ENCODE measurements around the gene SRGAP1. TPM values are rescaled to one million over a fixed set of nuclear protein-coding genes. Genes with fewer than 3 reads are reported as not detected.

Gene SRGAP1
- total and polyA plus RNA-seq, 9 of the 15 experiments (the other 6 are each of a cell fraction or from before 2014, with no cell fraction given): 0.01 to 0.13 (median 0.04) TPM; not detected in 3

DNA sequence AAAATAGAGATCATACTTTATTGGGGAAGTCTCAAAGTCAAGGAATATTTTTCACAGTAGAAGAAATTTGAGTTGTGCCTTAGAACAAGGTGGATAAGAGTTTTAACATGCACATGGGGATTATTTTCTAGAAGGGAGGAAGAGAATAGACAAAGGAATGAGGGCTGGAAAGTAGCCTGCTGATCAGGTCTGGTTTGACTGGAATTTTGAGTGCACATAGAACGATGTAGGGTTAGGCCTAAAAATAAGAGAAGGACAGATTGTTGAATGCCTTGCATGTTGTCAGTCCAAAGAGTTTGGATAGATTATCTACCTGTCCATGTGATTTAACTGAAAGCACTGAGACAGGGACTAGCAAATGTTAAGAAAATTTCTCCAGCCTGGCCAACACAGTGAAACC is 87.2 kb downstream of the SRGAP1 start:
- H3K4me2 ChIP-seq (ENCODE audit: insufficient read depth, low read length): no peak overlapping the region
- no TSS peak for BruUV-seq (replicated peaks)
- POLR2A ChIA-PET: interaction anchor here (0.6 kb wide), 1 partner anchor 22 kb away, joined by 3 read pairs; no protein-coding TSS in a partner anchor
- H4K20me1 ChIP-seq (replicated peaks; ENCODE audit: control insufficient read depth, insufficient read depth, low read length): no peaks in the 10 kb centered on the region
- H3K27ac ChIP-seq (ENCODE audit: extremely low read depth, low read depth, low read length): no peak overlapping the region
- intact Hi-C loops (cut with micrococcal nuclease) (no loop called here), in situ Hi-C loops (cut with MboI) (no loop called here)
- FAIRE-seq (no peak), DNase-seq (ENCODE audit: extremely low read depth in 1 of 4, low spot score in 3 of 4) (no peak), ATAC-seq (no peak)
- WGBS (ENCODE audit: insufficient coverage, low coverage, missing lambda C conversion rate): 0% methylated on average over 1 of the region's 1 CpG
- H3K4me1 ChIP-seq (replicated peaks in 1 of 2; ENCODE audit: control insufficient read depth in 2 of 2, insufficient read depth in 2 of 2, low read length in 2 of 2): no peaks in the 10 kb centered on the region
- H2AFZ ChIP-seq (ENCODE audit: low read depth, low read length): no peak overlapping the region
- no peaks in the 10 kb centered on the region for H3K9me1 ChIP-seq (ENCODE audit: control insufficient read depth, insufficient read depth, low read length)
- no peak overlapping the region for H3K4me3 ChIP-seq
- no peaks in the 10 kb centered on the region for H3K36me3 ChIP-seq (ENCODE audit: control insufficient read depth, insufficient read depth, low read length)
- H3K79me2 ChIP-seq (ENCODE audit: control insufficient read depth, insufficient read depth, low read length): no peaks in the 10 kb centered on the region
- H3K9ac ChIP-seq (ENCODE audit: insufficient read depth in 1 of 2, low read depth in 2 of 2, low read length in 2 of 2): no peak overlapping the region
- no peaks in the 10 kb centered on the region for H3K9me3 ChIP-seq (replicated peaks; ENCODE audit: control insufficient read depth, insufficient read depth, low read depth, low read length)
- no peaks in the 10 kb centered on the region for H3K27me3 ChIP-seq (ENCODE audit: control insufficient read depth in 2 of 2, insufficient read depth in 2 of 2, low read length in 2 of 2)
- CTCF ChIA-PET (ENCODE audit: low intra/inter-chr PET ratio): no interaction called here
- TF ChIP-seq, protein P1, sequence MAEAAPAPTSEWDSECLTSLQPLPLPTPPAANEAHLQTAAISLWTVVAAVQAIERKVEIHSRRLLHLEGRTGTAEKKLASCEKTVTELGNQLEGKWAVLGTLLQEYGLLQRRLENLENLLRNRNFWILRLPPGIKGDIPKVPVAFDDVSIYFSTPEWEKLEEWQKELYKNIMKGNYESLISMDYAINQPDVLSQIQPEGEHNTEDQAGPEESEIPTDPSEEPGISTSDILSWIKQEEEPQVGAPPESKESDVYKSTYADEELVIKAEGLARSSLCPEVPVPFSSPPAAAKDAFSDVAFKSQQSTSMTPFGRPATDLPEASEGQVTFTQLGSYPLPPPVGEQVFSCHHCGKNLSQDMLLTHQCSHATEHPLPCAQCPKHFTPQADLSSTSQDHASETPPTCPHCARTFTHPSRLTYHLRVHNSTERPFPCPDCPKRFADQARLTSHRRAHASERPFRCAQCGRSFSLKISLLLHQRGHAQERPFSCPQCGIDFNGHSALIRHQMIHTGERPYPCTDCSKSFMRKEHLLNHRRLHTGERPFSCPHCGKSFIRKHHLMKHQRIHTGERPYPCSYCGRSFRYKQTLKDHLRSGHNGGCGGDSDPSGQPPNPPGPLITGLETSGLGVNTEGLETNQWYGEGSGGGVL (CRISPR knock-in tag; IDR thresholded peaks at IDR 0.05): no peak
- TF ChIP-seq RAD51 (IDR thresholded peaks at IDR 0.05; ENCODE audit: borderline replicate concordance, low read depth) (no peak), GATAD2B (IDR thresholded peaks at IDR 0.05; ENCODE audit: borderline replicate concordance) (no peak), RAD21 (CRISPR knock-in tag; conservative IDR thresholded peaks at IDR 0.05 in 1 of 2, IDR thresholded peaks at IDR 0.05 in 1 of 2) (no peak), ZNF224 (CRISPR knock-in tag; IDR thresholded peaks at IDR 0.05) (no peak), MAFF (IDR thresholded peaks at IDR 0.05; ENCODE audit: low read length) (no peak), ATF1 (CRISPR knock-in tag; IDR thresholded peaks at IDR 0.05) (no peak), ATF1 (tag; IDR thresholded peaks at IDR 0.05) (no peak), HNRNPL (IDR thresholded peaks at IDR 0.05; ENCODE audit: low read depth, low read length) (no peak), ZNF24 (IDR thresholded peaks at IDR 0.05) (no peak), HCFC1 (IDR thresholded peaks at IDR 0.05; ENCODE audit: low read depth, low read length) (no peak), ERF (CRISPR knock-in tag; IDR thresholded peaks at IDR 0.05) (no peak), PURB (CRISPR knock-in tag; IDR thresholded peaks at IDR 0.05; ENCODE audit: low read depth) (no peak), L3MBTL2 (IDR thresholded peaks at IDR 0.05) (no peak), ARID2 (IDR thresholded peaks at IDR 0.05) (no peak), SMARCA5 (IDR thresholded peaks at IDR 0.05) (no peak)
- TF ChIP-seq, protein P2, sequence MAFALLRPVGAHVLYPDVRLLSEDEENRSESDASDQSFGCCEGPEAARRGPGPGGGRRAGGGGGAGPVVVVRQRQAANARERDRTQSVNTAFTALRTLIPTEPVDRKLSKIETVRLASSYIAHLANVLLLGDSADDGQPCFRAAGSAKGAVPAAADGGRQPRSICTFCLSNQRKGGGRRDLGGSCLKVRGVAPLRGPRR (CRISPR knock-in tag; IDR thresholded peaks at IDR 0.05): no peak
- TF ChIP-seq, protein P3, sequence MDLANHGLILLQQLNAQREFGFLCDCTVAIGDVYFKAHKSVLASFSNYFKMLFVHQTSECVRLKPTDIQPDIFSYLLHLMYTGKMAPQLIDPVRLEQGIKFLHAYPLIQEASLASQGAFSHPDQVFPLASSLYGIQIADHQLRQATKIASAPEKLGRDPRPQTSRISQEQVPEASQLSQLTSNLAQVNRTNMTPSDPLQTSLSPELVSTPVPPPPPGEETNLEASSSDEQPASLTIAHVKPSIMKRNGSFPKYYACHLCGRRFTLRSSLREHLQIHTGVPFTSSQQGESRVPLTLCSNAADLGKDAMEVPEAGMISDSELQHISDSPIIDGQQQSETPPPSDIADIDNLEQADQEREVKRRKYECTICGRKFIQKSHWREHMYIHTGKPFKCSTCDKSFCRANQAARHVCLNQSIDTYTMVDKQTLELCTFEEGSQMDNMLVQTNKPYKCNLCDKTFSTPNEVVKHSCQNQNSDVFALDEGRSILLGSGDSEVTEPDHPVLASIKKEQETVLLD (IDR thresholded peaks at IDR 0.05): no peak
- TF ChIP-seq, protein P4, sequence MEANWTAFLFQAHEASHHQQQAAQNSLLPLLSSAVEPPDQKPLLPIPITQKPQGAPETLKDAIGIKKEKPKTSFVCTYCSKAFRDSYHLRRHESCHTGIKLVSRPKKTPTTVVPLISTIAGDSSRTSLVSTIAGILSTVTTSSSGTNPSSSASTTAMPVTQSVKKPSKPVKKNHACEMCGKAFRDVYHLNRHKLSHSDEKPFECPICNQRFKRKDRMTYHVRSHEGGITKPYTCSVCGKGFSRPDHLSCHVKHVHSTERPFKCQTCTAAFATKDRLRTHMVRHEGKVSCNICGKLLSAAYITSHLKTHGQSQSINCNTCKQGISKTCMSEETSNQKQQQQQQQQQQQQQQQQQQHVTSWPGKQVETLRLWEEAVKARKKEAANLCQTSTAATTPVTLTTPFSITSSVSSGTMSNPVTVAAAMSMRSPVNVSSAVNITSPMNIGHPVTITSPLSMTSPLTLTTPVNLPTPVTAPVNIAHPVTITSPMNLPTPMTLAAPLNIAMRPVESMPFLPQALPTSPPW (CRISPR knock-in tag; IDR thresholded peaks at IDR 0.05): no peak

Data from K562 (cell line).